HEK293 (cell line): ENCODE data around the gene SMARCD3.

Experiments
- CTCF ChIP-seq: fragments of 450-650 bp; formaldehyde crosslinking; IDR thresholded peaks from 2 replicates; pipeline ENCODE4 v1.5.1; 2016; ENCODE audit warnings: missing biosample characterization, missing genetic modification characterization
- PRDM10 ChIP-seq: fragments of 450-650 bp; formaldehyde crosslinking; IDR thresholded peaks from 2 replicates; pipeline ENCODE4 v1.5.1; 2016; ENCODE audit warnings: missing biosample characterization, missing genetic modification characterization
- ZNF114 ChIP-seq: fragments of 450-650 bp; formaldehyde crosslinking; IDR thresholded peaks from 2 replicates; pipeline ENCODE4 v1.5.0; 2017; ENCODE audit warnings: missing biosample characterization, missing genetic modification characterization
- ZNF350 ChIP-seq: fragments of 450-650 bp; formaldehyde crosslinking; IDR thresholded peaks from 2 replicates; pipeline ENCODE4 v1.5.0; 2017; ENCODE audit warnings: missing biosample characterization, mild to moderate bottlenecking, missing genetic modification characterization
- ZNF366 ChIP-seq: fragments of 450-650 bp; formaldehyde crosslinking; conservative IDR thresholded peaks from 2 replicates; pipeline ENCODE4 v1.5.1; 2016; ENCODE audit warnings: missing biosample characterization, missing genetic modification characterization

- no peak for TF ChIP-seq ZNF114 (tag by site-specific recombination)
- TF ChIP-seq ZNF366 (tag by site-specific recombination) = no peak
- no peak for TF ChIP-seq ZNF350
- TF ChIP-seq PRDM10 (tag by site-specific recombination) = no peak
- no peak for TF ChIP-seq CTCF (tag by site-specific recombination)
Observed at GRCh38 chr7:151226560-151226874, 22.0 kb downstream of the SMARCD3 start.
